Stimulated activated CD4-positive, alpha-beta T cell treated with anti-CD3 and anti-CD28 coated beads, Interleukin-12 subunit alpha, Interleukin-12 subunit beta, amount 100 ng/mL, for 48 hours (primary cell): ENCODE measurements around the gene ALMS1.
"Not testable (repeated sequence)": the region's sequence is repeated elsewhere in the genome, so short reads cannot be mapped to it uniquely, and the experiment has no call there.

Source experiments
- DNase-seq, 3 donors: peaks; one replicate each; pipeline ENCODE4 v3.0.0-alpha.2; 2020; ENCODE audit warnings: low read depth in 2 of 3, low spot score in 1 of 3

ALMS1 gene

GRCh38 chr2:73386894-73387636, 1.4 kb downstream of the ALMS1 start:
- DNase-seq: no peak

GRCh38 chr2:73402386-73403103, 16.9 kb downstream of the ALMS1 start:
- no peak for DNase-seq

GRCh38 chr2:73403237-73403636, 17.6 kb downstream of the ALMS1 start:
- DNase-seq: no peak

GRCh38 chr2:73404409-73404808, 18.8 kb downstream of the ALMS1 start:
- DNase-seq: no peak

DNA sequence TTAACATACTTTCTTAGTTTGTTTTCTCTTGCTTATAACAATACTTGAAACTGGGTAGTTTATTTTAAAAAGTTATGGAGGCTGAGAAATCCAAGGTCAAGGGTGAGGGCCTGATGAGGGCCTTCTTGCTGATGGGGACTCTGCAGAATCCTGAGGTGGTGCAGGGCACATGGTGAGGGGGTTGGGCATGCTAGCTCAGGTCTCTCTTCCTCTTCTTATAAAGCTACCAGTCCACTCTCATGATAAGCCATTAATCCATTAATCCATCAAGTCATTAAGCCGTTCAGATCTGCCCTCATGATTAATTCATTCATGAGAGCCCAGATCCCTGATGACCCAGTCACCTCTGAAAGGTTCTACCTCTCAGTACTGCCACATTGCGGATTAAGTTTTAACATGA, 21.4 kb downstream of the ALMS1 start:
- DNase-seq: no peak

- no peak for DNase-seq
Measured at GRCh38 chr2:73408198-73408597, 22.6 kb downstream of the ALMS1 start.

GRCh38 chr2:73414696-73415095, 29.1 kb downstream of the ALMS1 start:
- no peak for DNase-seq

GRCh38 chr2:73415906-73416305, 30.3 kb downstream of the ALMS1 start:
- DNase-seq: no peak

DNA sequence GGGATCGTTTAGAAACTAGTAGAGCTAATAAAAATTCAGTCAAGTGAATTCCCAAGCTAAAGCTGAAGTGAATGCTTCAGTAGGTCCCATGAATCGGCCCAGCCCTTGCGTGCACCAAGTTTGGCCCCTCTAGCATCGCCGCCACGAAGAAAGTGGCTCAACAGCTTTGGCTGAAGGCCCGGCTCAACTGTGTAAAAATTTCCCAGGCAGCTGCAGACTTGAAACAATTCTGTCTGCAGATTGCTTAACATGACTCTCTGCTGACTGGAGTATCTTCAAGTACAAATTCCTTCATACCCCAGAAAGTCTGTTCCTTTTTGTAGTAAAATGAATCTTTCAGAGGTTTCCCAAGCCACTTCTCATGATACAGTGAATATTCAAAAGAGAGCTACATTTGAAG, 32.7 kb downstream of the ALMS1 start:
- no peak for DNase-seq

DNA sequence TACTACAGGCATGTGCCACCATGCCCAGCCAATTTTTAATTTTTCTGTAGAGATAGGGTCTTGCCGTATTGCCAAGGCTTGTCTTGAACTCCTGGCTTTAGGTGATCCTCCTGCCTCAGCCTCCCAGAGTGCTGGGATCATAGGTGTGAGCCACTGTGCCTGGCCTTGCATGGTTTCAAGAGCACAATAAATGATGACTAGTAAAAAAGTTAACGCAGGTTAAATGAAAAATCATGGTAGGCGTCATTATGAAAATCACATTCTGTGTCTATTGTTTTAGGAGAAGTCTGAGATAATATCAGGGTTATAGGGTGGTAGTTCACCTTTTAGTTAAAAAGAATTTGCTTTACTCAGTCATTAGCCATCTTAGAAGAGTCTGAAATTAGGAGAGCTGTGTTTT, 38.3 kb downstream of the ALMS1 start:
- no peak for DNase-seq

DNA sequence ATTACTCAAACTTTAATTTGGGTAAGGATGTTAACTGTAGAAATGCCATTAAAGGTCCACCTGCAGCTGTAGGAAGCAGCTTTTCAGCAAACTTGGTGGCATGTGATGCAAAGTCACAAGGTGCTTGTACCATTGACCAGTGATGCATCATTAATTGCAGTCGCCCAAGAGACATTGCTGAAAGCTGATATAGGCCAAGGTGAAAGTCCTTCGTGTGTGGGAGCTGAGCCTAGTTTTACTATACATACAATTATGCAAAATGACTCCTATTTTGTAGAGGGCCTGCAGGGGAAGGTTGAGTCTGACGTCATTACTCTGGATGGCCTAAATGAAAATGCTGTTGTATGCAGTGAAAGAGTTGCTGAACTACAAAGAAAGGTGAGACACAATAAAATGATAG, 40.5 kb downstream of the ALMS1 start:
- DNase-seq: no peak

- no peak for DNase-seq
Measured at GRCh38 chr2:73436019-73436418, 50.4 kb downstream of the ALMS1 start.

DNA sequence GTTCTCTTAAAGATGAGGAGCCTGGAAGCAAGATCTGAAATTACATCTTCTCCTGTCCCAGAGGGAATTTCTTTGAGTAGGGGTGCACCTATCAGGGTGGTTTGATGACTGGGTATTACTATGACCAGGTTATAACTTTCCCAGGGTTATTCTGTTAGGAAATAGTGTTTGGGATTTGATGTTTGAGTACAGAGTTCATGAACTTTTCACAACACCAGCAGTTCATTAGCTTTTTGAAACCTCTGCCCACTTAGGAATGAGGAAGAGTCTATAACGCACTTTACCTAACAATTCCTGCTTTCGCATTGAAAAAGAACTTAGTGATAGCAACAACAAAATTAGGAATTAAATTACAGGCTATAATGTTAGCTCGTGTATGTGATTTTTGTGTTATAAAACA, 58.6 kb downstream of the ALMS1 start:
- DNase-seq: no peak

DNA sequence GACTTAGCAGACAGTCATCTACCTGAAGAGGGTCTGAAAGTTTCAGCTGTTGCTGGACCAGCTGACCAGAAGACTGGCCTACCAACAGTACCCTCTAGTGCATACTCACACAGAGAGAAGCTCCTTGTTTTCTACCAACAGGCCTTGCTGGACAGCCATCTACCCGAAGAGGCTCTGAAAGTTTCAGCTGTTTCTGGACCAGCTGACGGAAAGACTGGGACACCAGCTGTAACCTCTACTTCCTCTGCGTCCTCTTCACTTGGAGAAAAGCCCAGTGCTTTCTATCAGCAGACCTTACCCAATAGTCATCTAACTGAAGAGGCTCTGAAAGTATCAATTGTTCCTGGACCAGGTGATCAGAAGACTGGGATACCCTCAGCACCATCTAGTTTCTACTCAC, 63.2 kb downstream of the ALMS1 start:
- DNase-seq: no peak

- DNase-seq: no peak
Measured at GRCh38 chr2:73449404-73449803, 63.8 kb downstream of the ALMS1 start.

GRCh38 chr2:73451263-73451972, 65.8 kb downstream of the ALMS1 start:
- DNase-seq: no peak

DNA sequence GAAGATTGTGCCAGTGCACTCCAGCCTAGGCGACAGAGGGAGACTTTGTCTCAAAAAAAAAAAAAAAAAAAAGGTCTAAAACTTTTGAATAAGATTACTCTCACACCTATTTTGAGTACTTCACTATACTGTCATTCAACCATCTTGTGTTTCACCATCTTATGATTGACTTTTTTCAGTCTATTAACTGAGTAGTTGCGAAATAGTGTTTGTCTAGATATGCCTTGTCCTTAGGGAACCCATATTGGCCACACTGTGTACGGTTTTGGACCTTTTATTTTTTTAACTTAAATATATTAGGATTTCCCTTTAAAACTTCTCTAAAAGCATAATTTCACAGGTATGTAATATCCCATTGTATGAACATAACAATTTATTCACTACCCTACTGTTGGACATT, 72.3 kb downstream of the ALMS1 start:
- DNase-seq: no peak

DNA sequence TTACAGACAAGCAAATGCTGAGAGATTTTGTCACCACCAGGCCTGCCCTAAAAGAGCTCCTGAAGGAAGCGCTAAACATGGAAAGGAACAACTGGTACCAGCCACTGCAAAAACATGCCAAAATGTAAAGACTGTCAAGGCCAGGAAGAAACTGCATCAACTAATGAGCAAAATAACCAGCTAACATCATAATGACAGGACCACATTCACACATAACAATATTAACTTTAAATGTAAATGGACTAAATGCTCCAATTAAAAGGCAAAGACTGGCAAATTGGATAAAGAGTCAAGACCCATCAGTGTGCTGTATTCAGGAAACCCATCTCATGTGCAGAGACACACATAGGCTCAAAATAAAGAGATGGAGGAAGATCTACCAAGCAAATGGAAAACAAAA, 76.8 kb downstream of the ALMS1 start:
- DNase-seq: not testable (repeated sequence)

GRCh38 chr2:73468376-73468775, 82.7 kb downstream of the ALMS1 start:
- no peak for DNase-seq

DNA sequence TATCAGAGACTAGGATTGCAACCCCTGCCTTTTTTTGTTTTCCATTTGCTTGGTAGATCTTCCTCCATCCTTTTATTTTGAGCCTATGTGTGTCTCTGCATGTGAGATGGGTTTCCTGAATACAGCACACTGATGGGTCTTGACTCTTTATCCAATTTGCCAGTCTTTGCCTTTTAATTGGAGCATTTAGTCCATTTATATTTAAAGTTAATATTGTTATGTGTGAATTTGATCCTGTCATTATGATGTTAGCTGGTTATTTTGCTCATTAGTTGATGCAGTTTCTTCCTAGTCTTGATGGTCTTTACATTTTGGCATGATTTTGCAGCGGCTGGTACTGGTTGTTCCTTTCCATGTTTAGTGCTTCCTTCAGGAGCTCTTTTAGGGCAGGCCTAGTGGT, 98.2 kb downstream of the ALMS1 start:
- not testable (repeated sequence) for DNase-seq

DNA sequence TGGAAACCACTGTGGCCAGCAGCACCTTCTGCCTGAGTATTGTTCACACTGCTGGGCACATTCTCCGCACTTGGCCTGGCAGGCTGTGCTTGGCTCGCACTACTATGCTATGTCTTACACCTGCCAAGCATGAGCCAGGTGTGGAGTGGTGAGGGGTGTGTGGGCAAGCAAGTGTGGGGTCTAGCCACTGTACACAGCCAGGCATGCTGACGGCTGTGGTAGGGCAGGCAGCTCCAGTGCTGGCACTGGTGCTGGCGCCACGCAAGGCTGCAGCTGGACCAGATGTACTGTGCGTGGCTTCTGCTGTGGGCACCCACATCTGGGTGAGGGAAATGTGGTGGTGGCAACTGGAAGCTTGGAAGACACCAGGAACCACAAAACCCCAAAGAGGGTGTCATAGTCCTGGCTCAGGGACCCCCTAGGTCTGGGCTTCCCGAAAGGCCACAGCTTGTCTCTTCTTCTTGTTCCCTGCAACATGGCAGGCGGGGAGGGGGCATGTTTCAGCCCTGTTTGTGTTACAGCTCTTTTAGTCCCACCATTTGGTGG, 101.5 kb downstream of the ALMS1 start:
- no peak for DNase-seq

DNA sequence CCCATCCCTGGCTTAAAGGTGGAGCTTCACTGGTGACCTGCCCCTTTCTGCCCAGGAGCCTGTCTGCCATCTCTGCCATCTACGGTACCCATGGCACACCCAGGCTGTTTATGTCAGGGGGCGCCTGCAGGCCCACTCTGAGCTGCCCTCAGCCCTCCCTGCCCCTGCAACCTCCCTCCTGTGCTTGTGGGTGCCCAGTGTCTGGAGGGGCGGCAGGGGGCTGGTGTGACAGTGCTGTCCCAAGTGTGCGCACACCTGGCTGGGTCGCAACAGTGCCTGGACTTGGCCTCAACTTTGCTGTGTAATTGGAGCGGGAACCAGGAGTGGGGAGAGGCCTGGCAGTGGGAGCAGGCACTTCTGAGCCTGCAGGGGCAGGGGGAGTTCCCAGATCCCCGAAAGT, 102.4 kb downstream of the ALMS1 start:
- DNase-seq: no peak
